Activated CD8-positive, alpha-beta memory T cell treated with anti-CD3 and anti-CD28 coated beads, Interleukin-2, amount 50 U/mL, for 24 hours (primary cell): ENCODE data around the gene SLC51B.
"Not testable (repeated sequence)": the region's sequence is repeated elsewhere in the genome, so short reads cannot be mapped to it uniquely, and the experiment has no call there.

ENCODE experiments used
- DNase-seq: peaks from one replicate; pipeline ENCODE4 v3.0.0-alpha.2; 2020; ENCODE audit errors: extremely low read depth

Gene SLC51B

DNA sequence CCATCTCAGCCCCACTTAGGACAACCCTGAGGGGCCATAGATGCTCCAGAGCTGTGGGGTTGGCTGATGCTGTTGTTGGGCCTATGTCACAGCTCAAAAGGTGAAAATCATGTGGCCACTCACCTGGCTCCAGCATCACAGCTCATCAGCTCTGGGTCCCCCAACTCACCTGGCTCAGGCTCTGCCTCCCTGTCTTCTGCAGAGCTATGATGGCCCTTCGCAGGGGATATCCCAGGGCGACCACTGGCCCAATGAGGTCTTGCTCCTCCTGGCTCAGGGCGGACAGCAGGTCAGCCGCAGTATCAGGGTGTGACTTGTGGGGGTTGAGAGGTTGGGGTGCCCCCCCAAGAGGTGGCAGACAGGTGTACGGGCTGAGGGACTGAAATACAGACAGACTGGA lies 54.1 kb downstream of the SLC51B start:
- DNase-seq: no peak

DNA sequence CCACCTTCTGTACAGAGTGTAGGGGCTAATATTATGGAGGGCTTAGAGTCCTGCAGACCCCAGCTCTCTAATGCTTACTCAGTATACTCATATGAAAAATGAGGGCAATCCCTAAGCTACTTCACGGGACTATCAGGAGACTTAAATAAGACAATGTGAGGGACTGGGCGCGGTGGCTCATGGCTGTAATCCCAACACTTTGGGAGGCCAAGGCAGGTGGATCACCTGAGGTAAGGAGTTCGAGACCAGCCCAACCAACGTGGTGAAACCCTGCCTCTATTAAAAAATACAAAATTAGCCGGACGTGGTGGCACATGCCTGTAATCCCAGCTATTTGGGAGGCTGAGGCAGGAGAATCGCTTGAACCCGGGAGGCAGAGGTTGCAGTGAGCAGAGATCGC lies 54.6 kb downstream of the SLC51B start:
- DNase-seq: not testable (repeated sequence)

DNA sequence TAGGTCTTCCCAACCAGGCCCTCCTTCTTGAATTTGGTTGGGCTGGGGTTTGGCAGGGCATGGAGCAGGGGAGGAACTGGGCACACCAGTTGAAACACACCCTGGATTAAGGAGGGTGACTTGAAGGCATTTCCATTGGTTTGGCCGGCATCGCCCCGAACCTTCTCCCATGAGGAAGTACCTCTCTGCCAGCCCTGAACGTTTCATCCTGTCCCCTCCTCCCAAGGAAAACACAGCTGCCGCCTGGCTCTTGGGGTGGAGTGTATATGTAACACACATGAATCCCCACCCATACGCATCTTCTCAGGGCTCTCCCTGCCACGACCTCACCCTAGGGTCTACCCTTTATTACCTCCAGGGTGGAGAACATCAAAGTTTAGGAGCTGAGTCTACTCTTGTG lies 55.3 kb downstream of the SLC51B start:
- DNase-seq: no peak

DNA sequence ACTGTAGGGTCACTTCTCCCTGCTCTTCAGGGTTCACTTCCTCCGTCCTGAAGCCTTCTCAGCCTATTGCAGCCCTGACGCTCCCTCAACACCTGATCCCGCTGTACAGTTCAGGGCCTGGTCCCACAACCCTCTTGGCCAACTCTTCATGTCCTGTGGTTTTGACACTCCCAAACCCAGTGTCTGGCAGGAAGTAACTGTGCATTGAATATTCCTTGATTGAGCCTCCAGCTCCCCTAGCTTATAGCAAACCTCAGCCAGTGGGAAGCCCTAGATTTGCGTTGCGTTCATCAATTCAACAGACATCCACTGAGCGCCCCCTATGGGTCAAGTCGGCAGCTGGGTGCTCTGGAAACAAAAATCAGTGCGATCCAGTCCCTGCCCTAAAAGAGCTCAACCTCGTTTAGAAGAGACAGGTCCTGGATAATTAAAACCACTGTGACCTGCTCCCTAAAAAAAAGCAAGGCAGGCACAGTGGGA lies 56.3 kb downstream of the SLC51B start:
- no peak for DNase-seq

DNA sequence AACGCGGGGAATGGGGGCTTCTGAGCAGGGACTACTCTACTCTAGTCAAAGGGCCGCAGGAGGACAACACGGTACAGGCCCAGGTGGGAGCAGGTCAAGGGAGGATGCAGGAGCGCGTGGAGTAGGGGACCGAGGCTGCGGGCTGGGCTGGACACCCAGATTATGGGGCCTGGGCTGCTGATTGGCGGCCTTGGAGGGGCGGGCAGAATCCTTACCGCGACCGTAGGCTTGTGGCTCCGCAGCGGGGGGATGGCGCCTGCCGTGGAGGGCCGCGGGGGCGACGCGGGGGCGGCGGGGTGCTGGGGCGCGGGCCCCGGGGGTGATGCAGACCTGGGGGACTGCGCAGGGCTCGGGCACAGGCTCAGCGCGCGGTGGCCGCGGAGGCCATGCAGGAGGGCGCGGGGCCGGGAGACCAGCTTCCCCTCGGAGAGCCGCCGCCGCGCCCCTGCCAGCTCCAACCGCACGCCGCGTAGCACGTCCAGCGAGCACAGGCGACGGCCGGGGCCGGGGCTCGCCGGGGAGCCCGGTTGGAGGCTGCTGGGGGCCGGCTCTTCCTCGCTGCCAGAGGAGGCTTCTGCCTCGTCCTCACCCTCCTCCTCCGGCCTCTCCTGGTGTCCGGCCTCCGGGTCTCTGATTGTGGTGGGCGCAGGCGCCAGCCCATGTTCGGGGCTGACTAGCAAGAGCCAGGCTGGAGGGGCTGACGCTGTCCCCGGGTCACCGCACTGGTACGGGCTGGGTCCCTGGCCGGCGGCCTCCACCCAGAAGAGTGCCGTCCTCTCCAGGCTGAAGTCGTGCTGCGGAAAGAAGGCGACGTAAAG lies 56.9 kb downstream of the SLC51B start:
- DNase-seq: no peak

DNA sequence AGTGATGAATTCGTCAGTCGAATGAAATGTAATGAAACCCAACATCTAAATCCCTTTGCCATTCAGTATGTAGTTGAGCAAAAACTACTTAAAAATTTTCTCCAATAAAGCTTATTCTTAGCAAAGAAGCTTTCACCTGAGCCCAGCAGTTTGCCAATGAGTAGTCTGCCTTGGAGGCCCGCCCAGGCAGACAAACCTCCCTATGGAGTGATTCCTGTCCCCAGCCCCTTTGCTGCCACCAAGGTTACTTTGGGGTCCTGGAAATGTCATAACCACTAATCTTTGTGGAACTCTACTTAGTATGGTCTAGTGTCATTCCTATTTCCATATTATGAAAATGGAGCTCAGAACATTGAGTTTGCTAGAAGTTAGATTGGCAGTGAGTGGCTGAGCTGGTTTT lies 57.7 kb downstream of the SLC51B start:
- DNase-seq: no peak
